ENCODE results near the gene GPRIN2.
"Not testable (repeated sequence)": the region's sequence is repeated elsewhere in the genome, so short reads cannot be mapped to it uniquely, and the experiment has no call there.

The GPRIN2 gene

GRCh38 chr10:46567151-46567550 lies 10.7 kb upstream of the GPRIN2 start:
- DNase-seq (ENCODE audit: low read depth in 2 of 2): not testable (repeated sequence)

DNA sequence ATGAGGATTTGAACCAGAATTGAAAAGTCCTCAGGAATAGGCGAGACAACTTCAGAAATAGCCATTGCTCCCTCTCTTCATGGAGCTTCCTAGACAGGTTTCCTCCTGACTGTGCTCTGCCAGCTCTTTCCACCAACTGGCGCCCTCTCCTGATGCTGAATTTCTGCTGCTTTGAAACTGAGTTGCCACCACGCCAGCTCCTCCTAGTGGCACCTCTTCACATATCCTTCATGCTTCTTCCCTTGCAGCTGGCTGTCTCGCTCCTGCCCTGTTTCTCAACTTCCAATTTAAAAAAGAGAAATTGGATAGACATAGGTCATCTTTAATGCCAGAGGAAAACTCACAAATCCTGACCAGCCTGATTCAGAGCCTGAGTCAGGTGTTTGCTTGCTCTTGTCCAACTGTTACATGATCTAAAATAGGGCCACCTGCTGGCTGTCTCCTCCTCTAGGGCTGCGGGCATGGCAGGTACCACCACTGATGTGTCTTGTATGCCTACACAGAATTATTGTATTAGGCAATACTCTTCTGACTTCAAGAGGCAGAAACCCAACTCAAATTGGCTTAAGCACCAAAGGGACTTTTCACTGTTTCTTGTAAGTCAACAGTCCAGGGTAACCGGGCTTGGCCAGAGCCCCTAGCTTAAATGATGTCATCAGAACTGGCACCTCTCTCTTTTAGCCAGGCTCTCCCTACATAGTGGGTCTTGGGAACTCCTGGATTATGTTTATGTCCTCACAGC lies 9.3 kb upstream of the GPRIN2 start:
- DNase-seq (ENCODE audit: low read depth in 2 of 2): peak; percentile 19 to 27

DNA sequence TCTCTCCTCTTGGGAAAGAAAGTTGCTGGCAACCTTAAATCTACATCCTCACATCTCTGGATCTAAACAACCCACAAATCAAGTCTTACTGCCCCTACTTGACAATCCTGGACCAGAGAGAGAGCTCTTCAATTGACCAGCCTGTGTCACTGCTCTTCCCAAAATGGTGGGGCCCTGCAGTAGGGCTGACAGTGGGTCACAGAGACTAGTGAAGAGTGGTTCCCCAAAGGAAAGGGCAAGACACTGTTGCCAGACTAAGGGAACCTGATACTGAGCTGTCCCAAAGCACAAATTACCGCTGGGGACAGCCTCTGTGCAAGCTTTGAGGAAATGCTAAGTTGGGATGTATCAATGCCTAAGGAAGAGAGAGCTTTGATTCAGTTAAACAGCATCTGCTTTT lies 4.5 kb upstream of the GPRIN2 start:
- DNase-seq (ENCODE audit: low read depth in 2 of 2): no peak

DNA sequence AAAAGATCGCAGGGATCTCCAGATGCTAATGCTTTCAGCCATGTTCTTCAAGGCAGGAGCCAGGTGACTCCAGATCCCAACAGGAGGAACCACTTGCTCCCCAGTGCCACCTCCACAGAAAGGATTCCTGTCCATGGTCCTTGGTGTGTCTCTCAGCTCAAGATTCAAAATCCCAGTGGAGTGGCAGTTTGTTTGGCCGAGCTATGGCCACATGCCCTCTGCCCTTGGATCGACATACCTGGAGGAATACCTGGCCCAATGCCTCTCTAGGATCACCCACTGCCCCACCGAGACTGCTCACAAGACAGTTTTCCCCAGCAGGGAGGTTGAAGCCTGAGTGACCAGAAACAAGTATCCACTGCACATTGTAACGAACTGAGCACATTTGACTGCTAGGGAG lies 3.9 kb upstream of the GPRIN2 start:
- DNase-seq (ENCODE audit: low read depth in 2 of 2): no peak

- no peak for DNase-seq (ENCODE audit: low read depth in 2 of 2)
These were observed 2.8 kb upstream of the GPRIN2 start for GRCh38 chr10:46559231-46559671.

GRCh38 chr10:46558392-46559185 lies 2.1 kb upstream of the GPRIN2 start:
- no peak for DNase-seq (ENCODE audit: low read depth in 2 of 2)

GRCh38 chr10:46558122-46558391 lies 1.6 kb upstream of the GPRIN2 start:
- no peak for DNase-seq (ENCODE audit: low read depth in 2 of 2)

GRCh38 chr10:46557319-46558121 lies 1.1 kb upstream of the GPRIN2 start:
- no peak for DNase-seq (ENCODE audit: low read depth in 2 of 2)

DNA sequence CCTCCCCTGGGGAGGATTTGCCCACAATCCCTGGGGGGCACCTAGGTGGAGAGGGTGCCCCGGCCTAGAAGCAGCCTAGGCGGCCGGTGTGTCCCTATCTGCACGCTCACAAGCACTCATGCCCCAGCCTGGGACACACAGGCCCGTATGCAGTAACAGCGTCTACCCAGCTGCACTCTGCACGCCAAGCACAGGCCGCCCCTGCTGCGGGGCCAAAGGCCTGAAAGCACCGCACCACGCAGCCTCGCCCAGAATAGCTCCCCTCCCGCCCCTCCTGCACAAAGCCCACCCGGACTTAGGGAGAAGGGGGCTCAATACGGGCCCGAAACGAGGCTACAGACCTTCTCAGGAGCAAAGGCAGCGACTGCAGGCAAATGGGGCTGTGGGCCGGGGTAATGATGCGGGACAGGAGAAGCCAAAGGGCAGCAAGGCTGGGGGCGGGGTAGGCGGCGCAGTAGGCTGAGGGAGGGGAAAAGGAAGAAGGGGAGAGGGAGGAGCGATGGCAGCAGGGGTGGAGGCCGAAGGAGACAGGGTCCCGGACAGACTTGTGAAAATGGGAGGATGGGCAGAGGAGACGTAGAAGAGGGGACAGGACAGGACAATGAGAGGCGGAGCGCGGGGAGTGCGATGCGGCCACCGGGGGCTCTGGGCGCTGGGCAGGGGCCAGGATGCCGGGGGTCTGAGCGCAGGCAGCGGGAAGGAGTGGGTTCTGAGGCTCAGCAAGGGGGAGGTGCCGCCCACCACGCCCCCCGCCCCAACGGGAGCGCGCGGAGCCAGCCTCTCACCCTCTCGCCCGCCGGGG lies 544 bp downstream of the GPRIN2 start:
- DNase-seq (ENCODE audit: low read depth in 2 of 2): no peak

GRCh38 chr10:46555366-46555712 lies 1.1 kb downstream of the GPRIN2 start:
- no peak for DNase-seq (ENCODE audit: low read depth in 2 of 2)

DNA sequence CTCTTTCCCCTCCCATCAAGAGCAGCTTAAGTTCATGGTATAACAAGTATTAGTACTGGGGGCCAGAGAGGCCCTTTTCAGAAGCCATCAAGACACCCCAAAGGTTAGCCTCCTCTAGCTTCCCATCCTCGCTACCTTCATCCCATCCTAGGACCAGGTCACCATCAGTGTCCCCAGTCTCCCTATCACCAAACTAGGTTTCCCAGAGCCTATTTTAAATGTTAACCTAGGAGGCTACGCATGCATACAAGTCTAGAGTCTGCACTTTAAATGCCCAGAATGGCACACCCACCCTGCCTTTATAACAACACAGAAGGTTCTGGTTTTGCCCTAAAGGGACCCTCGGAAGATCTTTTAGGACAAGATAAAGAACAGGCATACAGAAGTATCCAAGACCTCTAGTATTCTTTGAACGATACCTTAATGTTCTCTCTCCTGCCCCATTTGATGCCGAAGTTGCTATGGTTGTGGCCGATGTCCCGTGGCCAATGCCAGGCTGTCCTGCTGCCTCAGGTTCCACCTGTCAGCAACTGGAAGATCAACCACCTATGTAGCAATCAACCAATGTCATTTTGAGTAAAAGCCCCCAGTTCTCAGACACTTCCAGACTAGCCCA lies 2.2 kb downstream of the GPRIN2 start:
- DNase-seq (ENCODE audit: low read depth in 2 of 2): no peak

- DNase-seq (ENCODE audit: low read depth in 2 of 2): no peak
These were observed 3.0 kb downstream of the GPRIN2 start for GRCh38 chr10:46553238-46554049.

DNA sequence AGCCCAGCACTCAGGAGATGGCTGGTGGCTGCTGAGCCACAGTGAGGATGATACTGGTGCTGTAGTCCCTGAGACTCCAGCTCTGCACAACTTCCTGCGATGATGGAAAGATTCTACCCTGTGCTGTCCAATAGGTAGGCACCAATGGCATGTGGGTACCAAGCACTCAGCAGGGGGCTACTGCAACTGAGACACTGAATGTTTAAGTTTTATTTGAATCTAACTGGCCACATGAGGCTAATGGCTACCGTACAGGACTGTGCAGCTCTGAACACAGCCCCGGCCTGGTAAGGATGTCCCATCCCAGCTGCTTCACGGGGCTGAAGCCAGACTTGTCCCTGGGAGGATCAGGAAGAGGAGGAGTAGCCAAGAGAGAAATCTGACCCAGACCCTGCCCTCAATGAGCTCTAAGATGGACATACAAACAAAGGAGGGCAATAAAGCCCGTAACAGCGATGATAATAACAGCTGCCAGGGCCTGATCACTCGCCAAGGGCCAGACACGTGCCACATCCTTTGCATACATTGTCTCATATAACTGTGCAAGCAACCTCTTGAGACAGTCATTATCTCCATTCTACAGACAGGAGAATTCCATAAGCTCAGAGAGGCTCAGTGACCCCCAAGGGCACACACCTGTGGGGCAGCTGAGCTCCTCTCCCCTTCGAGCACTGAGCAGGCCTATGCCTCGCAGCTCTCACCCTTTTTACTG lies 3.8 kb downstream of the GPRIN2 start:
- no peak for DNase-seq (ENCODE audit: low read depth in 2 of 2)

DNA sequence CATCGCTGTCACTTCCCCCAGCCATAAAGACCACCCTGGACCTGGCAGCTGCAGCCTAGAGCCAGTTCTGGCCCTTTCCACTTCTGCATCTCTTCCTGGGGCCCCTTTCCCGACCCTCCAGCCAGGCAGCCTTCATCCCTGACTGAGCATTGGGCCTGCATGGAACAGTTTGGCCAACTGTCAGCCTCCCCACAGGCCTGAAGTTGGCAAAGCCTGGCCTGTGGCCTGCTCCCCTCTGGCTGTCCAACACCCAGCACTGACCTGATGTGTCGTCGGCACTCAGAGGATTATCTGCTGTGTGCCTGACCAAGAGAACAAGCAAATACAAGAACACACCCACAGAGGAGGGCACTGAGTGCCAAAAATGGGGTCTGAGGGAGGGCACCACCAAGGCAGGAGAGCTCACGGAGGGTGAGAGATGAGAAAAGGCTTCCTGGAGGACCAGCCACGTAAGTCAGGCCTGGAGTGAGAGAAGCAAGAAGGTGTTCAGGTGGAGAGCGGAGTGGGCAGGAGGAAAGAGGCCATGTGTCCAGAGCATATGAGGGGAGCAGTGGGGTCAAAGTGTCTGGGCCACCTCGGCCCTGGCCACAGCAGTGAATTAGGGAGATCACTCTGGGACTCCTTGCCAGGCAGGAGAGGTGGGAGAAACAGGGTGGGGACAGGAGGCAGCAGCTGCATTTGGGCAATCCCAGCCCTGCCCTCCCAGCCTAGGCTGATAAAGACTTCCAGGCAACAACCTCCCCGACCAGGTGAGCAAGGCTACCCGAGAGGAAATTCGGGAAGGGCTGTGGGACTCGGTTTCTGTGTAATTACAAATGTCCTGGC lies 4.5 kb downstream of the GPRIN2 start:
- no peak for DNase-seq (ENCODE audit: low read depth in 2 of 2)

- no peak for DNase-seq (ENCODE audit: low read depth in 2 of 2)
These were observed 5.4 kb downstream of the GPRIN2 start for GRCh38 chr10:46550795-46551700.

- DNase-seq (ENCODE audit: low read depth in 2 of 2): no peak
These were observed 6.2 kb downstream of the GPRIN2 start for GRCh38 chr10:46550076-46550790.

Measured in stimulated activated CD8-positive, alpha-beta memory T cell treated with anti-CD3 and anti-CD28 coated beads, Interleukin-15, amount 100 ng/mL, for 48 hours (primary cell).